OCI-LY7 (cell line): ENCODE measurements around the gene RPL7L1.

Experiments used
- EZH2phosphoT487 ChIP-seq: fragments of 200-600 bp; sonication (generic); IDR thresholded peaks from 2 replicates; pipeline ENCODE4 v1.6.1; 2018; ENCODE audit warnings: low read depth, borderline replicate concordance, mild to moderate bottlenecking, mixed run types, antibody characterized with exemption, low read length, moderate library complexity, mixed read lengths
- TF ChIP-seq, protein P1 (sequence below): fragments of 200-600 bp; sonication (generic); conservative IDR thresholded peaks from 2 replicates; pipeline ENCODE4 v1.5.1; 2014; ENCODE audit warnings: mild to moderate bottlenecking, antibody characterized with exemption, low read length, moderate library complexity, mixed read lengths

DNA sequence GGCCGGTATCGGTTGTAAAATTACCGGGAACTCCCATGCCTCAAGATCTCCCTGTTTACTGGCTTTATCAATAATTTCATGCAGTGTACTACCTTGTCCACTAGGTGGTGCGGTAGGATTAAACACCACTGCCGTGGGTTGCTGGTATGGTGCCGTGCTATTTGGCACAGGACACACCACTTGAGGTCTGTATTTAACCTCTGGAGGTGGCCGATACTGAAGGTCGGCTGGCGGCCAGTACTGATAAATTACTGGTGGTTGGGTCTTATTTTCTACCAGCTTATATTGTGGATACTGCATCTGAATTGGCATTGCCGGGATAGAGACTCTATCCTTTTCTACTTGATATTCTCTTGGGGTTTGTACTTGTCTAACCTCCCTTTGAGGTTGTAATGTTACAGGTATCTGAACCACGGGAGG is 22.1 kb downstream of the RPL7L1 start:
- TF ChIP-seq, protein P1, sequence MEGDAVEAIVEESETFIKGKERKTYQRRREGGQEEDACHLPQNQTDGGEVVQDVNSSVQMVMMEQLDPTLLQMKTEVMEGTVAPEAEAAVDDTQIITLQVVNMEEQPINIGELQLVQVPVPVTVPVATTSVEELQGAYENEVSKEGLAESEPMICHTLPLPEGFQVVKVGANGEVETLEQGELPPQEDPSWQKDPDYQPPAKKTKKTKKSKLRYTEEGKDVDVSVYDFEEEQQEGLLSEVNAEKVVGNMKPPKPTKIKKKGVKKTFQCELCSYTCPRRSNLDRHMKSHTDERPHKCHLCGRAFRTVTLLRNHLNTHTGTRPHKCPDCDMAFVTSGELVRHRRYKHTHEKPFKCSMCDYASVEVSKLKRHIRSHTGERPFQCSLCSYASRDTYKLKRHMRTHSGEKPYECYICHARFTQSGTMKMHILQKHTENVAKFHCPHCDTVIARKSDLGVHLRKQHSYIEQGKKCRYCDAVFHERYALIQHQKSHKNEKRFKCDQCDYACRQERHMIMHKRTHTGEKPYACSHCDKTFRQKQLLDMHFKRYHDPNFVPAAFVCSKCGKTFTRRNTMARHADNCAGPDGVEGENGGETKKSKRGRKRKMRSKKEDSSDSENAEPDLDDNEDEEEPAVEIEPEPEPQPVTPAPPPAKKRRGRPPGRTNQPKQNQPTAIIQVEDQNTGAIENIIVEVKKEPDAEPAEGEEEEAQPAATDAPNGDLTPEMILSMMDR = peak; percentile 95
- no peak for TF ChIP-seq EZH2phosphoT487
